HG02678 (cell line): ENCODE data around the gene MALL.
"Not testable (repeated sequence)": the region's sequence is repeated elsewhere in the genome, so short reads cannot be mapped to it uniquely, and the experiment has no call there.

Experiments
- ATAC-seq: cut with Tn5 transposase; IDR thresholded peaks from one replicate; pipeline ENCODE4 v1.9.1; 2021; ENCODE audit warnings: mild to moderate bottlenecking, moderate library complexity; ENCODE audit not compliant: unreplicated experiment

The MALL gene

DNA sequence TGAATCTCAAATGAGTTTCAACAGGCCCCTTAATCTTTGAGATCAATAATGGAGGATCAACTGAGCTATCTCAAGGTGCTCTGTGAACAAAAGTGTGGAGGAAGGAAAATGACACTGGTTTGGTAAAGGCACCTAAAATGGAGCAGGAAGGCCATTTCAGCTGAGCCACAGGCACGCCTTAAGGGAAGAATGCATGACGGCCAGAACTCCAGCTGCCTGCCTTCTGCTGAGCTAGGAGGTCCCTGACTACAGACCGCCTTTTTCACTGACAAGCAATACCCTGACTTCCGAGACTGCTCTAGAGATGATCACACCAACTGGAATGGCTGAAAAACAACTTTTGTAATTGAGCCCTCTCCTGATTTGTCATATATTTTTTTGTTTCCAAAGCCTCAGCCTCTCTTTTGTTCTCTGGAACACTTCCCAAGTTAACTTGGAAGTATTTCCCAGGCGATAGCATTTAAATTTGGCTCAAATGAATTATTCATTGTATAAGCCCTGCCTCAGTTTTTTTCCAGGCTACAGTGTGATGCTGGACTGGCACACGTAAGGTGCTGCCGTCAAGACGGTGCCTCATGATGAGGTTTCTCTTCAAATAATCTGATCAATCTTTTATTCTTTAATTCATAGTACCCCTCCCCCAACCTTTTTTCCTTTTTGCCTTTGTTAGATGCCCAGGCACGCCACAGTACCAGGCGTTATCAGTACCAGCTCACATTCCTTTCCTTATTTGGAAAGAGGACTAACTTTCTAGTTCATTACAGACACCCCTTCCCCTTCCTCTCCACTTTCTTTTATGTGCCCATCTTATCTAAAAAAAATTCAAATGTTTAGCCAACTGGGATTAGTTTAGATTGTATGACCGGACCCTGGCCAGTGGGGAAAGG is 60.9 kb downstream of the MALL start:
- not testable (repeated sequence) for ATAC-seq

DNA sequence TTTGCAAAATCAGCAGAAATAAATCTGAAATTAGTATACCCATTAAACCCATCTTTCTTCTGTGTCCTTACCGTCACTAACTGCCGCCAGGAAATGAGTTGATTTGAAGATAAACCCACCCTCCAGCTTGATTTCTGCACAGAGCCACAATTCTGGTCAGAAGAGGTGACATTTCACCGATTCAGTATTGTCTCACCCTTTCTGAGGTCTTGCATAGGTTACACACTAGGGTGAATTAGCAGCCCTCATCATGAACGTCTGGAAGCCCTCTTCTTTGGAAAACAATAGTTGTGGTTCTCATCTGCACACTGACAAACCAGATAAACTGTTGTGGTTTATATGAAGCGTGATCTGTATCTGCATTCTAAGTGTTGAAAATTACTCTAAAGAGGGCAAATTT is 61.9 kb downstream of the MALL start:
- ATAC-seq: not testable (repeated sequence)

DNA sequence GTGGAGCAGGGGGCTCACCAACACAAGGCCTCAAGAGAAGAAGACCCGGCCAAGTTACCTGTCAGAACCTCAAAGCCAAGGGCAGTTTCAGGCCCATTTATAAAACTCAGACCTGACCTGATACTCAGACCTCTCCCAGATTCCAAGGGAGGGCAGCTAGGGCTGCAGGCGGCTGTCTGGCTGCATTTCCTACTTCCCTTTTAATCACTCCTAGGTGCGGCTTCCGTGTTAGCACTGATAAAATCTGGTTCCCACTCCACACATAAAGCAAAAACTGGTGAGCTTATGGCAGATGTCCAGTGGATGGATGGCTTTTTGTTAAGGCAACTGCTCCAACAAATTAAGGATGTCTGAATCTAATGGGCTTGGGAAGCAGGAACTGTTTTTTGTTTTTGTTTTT is 63.5 kb downstream of the MALL start:
- ATAC-seq: not testable (repeated sequence)

DNA sequence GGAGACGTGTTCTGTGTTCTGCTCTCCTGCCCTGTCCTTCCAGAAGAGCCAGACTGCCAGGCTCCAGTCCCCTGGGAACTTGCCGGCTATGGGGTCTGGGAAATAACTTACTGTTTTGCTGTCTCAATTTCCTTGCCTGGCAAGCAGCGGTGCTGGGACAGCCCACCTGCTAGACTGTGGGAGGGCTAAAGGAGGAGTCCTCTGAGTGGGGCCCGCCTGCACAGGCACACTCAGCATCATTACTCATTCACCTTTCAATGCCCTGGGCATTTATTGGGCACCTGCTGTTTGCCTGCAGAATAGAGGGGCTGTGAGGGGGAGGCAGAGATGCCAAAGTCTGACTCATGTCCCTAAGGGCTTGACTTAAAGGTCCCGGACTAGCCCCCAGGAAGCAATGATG is 65.4 kb downstream of the MALL start:
- not testable (repeated sequence) for ATAC-seq

DNA sequence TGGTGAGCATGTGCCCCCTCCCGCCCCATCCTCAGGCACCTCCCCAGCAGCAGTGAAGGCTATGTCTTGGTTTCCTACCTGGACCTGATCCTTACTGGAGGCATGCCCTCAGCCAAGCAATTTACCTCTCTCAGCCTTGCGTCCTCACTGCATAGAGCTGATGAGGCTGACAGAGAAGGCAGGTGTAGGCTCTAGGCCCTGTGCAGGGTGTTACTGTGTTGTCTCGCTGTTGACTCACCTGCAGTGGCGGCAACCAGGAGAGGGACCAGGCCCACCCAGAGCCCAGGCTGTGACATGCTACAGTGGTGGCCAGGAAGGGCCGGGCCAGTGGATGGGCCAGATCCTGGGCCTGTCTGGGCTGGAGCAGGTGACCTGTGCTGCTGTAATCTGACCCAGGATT is 65.9 kb downstream of the MALL start:
- ATAC-seq: not testable (repeated sequence)

DNA sequence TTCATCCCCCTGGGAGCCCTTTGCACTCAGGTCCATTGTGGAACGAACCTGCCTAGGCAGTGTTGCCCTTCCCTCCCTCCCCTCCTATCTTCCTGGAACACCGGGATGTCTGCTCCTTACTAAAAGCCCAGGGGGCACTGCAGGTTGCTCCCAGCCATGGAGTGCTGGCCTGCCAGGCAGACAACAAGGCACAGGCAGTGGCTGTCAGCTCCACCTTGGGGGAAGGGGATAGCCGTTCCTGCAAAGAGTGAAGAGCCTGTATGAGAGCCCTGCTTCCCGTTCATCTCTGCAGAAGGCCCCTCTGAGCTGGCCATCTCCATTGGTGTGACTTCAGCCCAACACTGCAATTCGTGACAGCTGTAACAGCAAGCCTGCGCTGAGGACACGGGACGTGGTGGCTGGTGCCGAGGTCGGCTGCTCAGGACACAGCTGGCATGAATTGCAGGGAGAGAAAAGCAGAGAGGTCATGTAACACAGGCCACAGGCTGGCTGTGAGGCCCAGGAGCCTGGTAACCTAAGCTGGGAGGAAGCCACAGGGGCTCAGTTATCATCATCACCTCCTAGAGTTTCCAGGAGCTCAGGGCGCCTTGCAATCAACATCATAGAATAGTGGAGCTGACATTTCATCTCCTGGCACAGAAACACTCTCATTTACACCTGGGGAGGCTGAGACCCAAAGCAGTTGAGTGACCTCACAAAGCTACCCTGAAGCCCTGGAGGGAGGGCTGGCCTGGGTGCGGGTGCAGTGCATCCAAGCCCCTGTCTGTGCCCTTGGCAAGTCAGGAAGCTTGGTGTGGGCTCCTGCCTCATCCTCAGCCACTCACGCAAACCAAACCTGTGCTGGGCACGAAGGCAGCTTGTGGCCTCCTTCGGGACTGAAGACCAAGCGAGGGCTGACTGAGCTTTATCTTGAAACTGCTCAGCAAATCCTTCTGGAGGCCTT is 67.1 kb downstream of the MALL start:
- ATAC-seq: not testable (repeated sequence)

DNA sequence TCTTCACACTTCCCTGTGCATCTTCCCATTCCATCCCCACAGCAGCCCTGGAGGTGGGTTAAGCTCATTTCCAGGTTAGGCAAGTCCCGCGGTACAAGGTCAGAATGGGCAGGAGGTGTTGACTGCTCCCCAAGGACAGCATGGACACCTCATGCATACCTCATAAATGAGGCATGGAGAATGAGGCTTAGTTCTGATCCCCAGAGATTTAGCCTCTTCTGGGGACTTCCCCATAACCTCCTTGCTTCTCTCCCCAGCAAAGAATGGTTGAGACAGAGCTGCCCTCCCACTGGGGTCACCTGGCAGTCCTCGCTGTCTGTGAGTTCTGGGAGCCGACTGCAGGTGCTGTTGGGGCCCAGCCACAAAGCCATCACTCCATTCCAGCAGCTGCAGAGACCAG is 68.4 kb downstream of the MALL start:
- ATAC-seq: not testable (repeated sequence)

DNA sequence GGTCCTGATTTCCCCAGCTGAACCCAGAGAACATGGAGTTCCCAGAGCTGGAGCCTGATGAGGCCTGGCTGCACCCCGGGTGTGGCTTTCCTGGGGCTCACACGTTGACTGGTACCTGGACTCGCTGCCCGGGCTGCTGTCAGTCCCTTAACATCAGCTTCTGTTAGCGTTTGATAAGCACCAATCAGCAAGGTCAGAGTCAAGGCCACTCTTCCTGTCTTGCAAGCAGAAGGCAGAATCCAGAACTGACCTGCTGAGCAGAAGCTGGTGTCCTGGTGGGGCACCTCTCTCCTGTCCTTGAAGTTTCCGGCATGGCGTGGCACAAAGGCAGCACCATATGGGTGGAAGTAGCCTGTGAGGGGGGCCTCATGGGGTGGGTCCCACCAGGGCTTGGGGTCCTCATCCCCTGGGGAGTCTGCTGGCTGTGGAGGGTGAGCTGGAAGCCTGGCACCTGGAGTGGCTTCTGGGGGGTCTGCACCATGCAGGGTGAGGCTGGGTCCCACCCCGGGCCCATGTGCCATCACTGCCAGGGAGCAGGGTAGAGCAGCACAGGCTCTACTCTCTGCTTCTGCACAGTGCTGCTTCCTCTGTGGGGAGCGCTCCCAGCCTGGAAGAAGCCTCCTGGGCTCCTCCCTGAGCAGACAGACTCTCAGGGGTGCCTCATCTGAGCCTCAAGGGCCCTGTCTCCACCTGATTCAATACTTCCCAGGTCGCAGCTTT is 73.5 kb downstream of the MALL start:
- not testable (repeated sequence) for ATAC-seq

DNA sequence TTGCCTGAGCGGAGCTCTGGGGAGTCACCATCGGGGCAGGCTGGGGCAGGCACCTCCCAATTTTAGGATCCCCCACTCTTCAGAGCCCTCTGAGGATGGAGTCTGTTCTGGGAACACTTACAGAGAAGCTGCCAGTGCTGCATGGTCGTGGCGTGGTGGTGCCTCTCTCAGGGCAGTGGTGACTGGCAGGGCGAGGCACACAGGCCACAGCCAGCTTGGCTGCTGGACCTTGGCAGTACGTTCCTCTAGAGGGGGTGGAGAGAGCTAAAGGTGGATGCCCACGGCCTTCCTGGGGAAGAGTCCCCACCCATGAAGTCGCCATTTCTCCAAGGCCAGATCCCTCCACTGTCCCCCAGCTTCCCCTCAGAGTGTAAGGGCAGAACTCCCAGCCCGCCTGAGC is 78.3 kb downstream of the MALL start:
- not testable (repeated sequence) for ATAC-seq

DNA sequence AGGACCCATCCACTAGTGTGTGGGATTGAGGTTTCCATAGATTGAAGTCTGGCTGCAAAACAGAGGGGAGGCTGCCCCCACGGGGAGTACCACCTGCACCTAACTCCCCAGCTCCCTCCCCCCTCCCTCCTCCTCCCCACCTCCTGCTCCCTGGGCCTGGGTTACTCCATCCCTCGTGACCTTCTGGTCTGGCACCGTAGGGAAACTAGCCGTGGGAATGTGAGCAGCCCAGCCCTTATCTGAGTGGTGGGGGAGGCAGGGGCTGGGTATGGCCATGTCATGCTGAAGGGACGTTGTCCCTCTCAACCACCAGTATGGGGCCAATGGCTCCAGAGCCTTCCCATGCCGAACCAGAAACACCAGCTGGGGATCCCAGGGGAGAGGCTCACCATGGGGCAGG is 80.2 kb downstream of the MALL start:
- ATAC-seq: not testable (repeated sequence)

DNA sequence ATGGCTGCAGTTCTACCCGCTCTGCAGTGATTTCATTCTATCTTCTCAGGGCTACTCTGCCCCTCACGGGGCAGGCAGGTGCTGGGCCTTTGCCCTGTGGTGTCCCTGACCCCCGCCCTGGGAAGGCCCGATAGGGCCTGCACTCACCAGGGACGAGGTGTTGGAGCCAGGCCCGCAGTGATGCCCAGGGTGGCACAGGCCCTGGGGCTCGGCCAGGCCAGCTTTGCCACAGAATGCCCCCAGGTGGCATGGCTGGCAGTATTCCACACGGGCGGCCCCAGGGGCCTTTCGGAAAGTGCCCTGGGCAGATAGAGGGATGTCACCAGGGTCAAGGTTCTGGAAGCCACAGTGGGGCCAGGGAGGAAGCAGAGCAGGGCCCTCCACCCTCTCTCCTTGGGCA is 80.7 kb downstream of the MALL start:
- not testable (repeated sequence) for ATAC-seq
